Activated CD4-positive, alpha-beta T cell treated with anti-CD3 and anti-CD28 coated beads, Interleukin-10, Interleukin-2, amounts not matched to agents 100 ng/mL and 50 ng/mL, durations not matched to agents 16 hours and 8 hours (primary cell): ENCODE results near the gene ADGRF1.
A peak's percentile ranks its signal among the peaks of the same experiment; 100 is the strongest.
"Not testable (repeated sequence)": the region's sequence is repeated elsewhere in the genome, so short reads cannot be mapped to it uniquely, and the experiment has no call there.

Experiments
- DNase-seq: peaks from one replicate; pipeline ENCODE4 v3.0.0-alpha.2; 2020

ADGRF1 gene

GRCh38 chr6:47061309-47062300 is 19.5 kb upstream of the ADGRF1 start:
- no peak for DNase-seq

GRCh38 chr6:47059216-47059885 is 17.2 kb upstream of the ADGRF1 start:
- no peak for DNase-seq

DNA sequence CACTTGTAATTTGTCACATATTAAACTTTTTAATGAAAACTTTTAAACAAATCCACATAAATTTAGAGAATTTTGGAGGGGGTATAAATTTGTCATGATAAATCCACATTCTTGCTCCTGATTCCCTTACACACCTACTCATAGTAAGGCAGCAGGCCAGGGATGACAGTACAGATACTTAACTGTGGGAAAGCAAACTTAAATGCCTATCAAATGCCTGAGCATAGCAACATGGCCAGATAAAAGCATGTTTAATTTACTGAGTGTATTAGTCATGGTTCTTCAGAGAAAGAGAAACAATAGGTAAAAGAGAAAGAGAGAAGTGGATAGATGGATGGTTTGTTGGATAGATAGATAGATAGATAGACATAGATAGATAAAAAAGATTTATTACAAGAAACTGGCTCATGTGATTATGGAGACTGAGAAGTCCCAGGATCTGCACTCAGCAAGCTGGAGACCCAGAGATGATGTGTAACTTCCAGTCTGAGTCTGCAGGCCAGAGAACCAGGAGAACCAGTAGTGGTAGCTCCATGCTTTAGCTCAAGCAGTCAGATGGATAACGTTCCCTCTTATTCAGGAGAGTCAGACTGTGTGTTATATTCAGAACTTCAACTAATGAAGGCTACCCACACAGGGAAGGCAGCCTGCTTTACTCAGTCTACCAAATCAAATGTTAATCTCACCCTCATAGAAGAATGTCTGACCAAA is 15.9 kb upstream of the ADGRF1 start:
- DNase-seq = no peak

GRCh38 chr6:47056832-47057231 is 14.7 kb upstream of the ADGRF1 start:
- DNase-seq = no peak

DNA sequence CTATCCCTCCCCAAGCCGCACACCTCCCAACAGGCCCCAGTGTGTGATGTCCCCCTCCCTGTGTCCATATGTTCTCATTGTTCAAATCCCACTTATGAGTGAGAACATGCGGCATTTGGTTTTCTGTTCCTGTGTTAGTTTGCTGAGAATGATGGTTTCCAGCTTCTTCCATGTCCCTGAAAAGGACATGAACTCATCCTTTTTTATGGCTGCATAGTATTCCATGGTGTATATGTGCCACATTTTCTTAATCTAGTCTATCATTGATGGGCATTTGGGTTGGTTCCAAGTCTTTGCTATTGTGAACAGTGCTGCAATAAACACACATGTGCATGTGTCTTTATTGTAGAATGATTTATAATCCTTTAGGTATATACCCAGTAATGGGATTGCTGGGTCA is 12.2 kb upstream of the ADGRF1 start:
- not testable (repeated sequence) for DNase-seq

DNA sequence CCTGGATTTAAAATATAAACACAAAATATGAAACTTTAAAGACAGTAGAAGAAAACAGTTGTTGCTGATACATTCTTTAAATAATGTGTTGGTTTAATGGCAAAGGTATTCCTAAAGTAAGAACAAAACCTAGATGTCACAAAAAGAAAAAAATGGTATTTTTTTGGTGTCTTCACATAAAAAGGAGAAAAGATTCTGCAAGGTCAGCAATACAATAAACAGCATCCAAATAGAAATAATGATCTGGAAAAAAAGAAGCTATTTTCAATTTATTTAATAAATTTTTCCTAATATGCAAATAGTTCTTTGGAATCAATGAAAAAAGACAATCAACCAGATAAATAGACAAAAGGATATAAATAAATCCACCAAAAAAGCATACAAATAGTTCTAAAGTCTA is 6.5 kb upstream of the ADGRF1 start:
- DNase-seq = no peak

GRCh38 chr6:47047479-47048407 is 5.6 kb upstream of the ADGRF1 start:
- DNase-seq = peak; percentile 58

DNA sequence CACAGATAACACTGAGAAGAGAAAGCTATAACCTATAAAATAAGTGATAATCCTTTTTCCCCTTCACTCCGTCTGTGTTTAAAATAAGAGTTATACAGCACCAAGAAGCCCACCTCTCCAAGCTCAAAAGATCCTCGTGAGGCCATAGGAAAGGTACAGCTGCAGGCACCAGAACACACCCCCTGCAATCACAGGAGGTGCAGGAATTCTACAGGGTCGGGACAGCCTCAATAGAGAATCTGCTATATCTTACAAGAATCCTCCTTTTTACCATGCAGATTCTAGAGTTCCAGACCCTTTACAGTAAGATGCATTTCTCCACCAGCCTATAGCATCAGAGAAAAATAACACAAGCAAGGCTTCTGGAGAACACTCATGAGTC is 5.0 kb upstream of the ADGRF1 start:
- DNase-seq = no peak

DNA sequence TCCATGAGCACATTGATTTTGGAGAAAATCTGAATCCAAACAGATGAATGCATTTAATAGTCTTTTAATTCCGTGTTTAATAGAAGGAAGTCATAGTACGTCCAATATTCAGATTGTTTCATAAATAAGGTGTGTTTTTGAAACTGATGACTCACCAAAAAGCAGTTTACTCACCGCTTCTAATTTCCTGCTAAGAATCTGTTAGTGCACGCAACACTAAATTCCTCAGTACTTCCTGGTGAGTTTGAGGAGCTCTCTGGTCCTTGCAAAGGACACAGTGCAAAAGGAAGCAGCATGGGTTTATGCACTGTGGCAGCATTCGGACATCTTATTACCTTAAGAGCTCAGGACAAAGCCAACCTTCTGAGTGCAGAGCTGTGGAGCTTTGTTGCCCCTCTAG is 2.3 kb upstream of the ADGRF1 start:
- DNase-seq = no peak

- no peak for DNase-seq
Measured at GRCh38 chr6:47043286-47043685, 1.2 kb upstream of the ADGRF1 start.

- DNase-seq = no peak
Measured at GRCh38 chr6:47041741-47042140, 391 bp downstream of the ADGRF1 start.

- no peak for DNase-seq
Measured at GRCh38 chr6:47034926-47035325, 7.2 kb downstream of the ADGRF1 start.

GRCh38 chr6:47034421-47034820 is 7.7 kb downstream of the ADGRF1 start:
- no peak for DNase-seq

DNA sequence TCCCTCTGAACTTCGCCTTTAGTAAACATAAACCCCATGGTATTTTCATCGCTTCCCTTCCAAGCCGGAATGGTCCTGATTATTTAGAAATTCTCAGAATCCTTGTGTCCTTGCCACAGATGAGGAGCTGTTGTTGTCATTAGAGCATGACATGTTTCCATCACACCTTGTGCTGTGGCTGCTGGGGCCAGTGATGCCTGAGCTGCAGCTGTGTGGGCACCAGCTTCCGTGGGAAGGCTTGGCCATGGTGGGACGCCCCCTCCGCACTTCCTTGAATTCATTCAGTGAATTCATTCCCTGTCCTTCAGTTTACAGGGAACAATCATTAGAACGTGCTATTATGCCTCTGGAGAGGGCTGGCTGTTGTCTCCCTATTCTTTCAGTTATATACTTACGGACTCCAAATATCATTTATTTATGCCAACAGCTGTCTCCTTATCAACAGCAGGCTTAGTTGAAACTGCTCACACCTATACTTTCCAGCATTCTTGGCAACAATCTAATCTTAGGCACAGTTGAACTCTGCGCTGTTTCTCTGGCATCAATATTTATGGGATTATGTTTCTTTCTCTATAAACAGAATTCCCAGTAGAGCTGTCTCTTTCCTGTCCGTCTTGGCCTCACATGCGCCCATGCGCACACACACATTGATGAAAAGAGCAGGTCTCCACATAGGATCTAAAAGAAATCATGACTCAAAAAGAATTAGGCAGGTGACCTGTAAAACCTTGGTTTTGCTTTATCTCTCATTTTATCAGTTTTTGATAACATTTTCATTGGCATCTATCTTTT is 9.0 kb downstream of the ADGRF1 start:
- DNase-seq = no peak

DNA sequence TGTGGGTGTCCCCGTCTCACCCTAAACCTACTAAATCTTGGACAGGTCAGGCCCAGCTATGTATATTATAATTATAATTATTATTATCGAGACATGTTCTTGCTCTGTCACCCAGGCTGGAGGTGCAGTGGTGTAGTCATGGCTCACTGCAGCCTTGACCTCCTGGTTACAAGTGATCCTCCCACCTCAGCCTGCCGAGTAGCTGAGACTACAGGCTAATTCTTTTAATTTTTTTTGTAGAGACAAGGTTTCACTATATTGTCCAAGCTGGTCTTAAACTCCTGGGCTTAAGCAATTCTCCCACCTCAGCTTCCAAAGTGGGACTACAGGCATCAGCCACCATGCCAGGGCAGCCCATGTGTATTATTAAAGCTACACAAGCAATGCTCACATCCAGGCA is 10.5 kb downstream of the ADGRF1 start:
- no peak for DNase-seq

DNA sequence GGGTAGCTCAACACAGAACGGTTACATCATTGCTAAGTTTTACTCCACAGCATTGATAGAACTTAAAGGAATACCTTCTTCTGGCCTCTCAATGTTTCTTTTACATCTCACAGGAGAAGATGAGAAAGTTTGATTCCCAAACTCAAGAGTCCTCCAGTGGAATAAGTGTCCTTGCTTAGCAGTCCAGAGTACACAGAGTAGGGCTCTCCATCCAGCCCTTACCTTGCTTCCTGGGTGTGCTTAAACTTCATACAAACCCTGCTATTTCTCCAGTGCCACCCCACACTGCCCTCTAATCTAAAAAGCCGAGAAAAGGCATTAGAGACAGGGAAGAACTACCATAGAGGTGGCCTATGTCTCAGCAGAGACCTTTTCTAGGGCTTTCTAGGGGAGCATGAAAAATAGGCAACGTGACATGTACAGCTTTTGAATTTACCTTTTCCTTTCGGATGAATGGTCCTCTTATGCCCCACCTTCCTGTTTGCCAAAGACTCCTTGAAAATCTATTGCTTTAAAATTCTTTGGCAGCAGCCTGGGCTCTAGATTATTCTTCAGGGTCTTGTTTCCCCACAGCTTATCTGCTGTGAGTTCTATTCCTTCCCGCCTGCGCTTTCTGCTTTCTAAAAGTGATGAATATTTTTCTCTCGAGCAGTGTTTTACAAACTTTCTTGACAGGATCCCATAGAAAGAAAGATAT is 12.1 kb downstream of the ADGRF1 start:
- no peak for DNase-seq

DNA sequence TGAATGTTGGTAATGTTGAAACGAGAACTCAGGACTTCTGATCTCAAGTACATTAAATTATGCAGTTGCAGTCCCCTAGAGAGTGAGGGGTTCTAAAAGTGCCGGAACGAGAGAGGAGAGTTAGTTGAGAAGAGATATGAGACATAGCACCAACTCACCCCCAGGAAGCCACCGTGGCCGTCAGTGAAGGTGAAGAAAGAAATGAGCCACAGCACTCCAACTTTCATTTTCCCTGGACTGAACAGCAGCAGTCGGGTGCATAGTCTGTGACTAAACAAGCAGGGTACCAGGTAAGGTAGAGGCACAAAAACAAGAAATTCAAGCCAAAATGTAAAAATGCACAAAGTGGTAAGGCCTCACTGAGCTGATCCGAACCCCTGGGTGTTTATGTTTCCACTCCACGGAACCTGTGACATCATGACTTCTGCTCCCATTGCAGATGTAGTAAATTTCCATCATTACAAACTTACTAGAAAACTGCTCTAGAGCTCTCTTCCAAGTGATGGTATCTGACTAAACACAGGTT is 13.2 kb downstream of the ADGRF1 start:
- DNase-seq = no peak

DNA sequence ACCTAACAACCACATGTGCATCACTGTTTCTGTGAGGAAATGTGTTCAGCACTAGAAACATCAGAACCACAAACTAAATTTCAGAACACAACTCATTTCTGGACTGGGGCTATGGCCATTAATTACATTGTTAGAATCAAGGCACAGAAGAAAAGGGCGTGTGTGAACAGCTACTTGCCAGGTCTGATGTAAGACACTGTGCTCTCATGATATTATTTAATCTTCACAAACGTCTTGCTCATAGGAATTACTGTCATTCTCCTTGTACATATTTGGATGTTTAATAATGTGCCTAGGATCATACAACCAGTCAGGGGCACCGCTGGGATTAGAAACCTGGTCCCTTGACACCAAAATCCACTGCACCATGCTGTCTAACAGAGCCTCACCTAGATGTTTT is 14.8 kb downstream of the ADGRF1 start:
- DNase-seq = no peak

DNA sequence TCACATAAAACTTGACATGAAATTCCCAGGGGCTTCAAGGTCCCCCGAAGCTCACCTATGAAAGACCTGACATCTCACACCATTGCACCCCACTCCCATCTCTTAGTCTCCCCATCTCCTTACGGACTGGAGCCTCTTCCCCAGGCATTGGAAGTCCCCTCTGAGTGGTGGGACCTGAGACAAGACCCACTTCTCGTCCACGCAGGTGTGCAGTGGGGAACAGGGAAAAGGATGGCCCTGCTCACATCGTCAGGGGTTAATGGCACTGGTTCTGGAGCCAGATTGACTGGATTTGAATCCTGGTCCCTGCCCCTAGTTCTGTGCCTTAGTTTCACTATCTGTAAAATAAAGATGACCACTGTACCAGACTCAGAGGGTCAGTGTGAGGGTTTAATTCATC is 15.5 kb downstream of the ADGRF1 start:
- DNase-seq = no peak

DNA sequence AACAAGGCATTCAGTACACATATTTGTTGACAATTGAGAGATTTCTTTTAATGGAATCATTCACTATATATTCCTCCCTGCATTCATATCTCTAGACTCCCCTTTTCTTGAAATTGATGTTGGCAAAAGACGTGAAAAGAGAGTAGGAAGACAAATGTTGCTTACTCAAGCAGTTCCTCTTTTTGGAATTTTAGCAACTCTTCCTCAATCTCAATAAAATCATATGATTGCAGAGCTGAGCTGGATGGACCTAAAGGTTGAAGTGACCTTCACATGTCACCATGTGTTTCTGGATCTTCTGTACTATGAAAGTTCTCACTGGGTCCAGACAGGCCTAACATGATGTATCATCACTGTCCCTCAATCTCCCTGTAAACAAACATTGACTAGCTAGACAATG is 18.6 kb downstream of the ADGRF1 start:
- no peak for DNase-seq

GRCh38 chr6:47022191-47022590 is 19.9 kb downstream of the ADGRF1 start:
- no peak for DNase-seq
